ENCODE measurements around the gene RAPGEF5.

GRCh38 chr7:22386206-22386858 is 29.4 kb upstream of the RAPGEF5 start:
- no peak for TF ChIP-seq POLR2A (IDR thresholded peaks at IDR 0.05)
- TF ChIP-seq POLR2AphosphoS5 (IDR thresholded peaks at IDR 0.05): no peak
